Frontal cortex (tissue), 4 donors: ENCODE results near the gene ZNF213. TPM values are rescaled to one million over a fixed set of nuclear protein-coding genes. Genes with fewer than 3 reads are reported as not detected.
A peak's percentile ranks its signal among the peaks of the same experiment; 100 is the strongest.
"Not testable (repeated sequence)": the region's sequence is repeated elsewhere in the genome, so short reads cannot be mapped to it uniquely, and the experiment has no call there.

Source experiments
- DNase-seq, 2 donors: peaks; one replicate each; pipeline ENCODE4 v3.0.0; 2012; ENCODE audit warnings: low spot score in 2 of 2
- FAIRE-seq: peaks from 2 replicates; lab custom pipeline; 2012; peaks lifted over from hg19 to GRCh38; lab: Jason Lieb, UNC
- total RNA-seq: library from RNA; depleted of rRNA; stranded (reverse); fragments of >200 nt; gene quantifications from one replicate; pipeline ENCODE4 v1.2.3, GENCODE V29; 2014
- donor health status: control.
- donor health status: control.
- donor health status: control.

ZNF213 gene
- total RNA-seq, 1 donor from 2014 or later: 6.9 TPM

DNA sequence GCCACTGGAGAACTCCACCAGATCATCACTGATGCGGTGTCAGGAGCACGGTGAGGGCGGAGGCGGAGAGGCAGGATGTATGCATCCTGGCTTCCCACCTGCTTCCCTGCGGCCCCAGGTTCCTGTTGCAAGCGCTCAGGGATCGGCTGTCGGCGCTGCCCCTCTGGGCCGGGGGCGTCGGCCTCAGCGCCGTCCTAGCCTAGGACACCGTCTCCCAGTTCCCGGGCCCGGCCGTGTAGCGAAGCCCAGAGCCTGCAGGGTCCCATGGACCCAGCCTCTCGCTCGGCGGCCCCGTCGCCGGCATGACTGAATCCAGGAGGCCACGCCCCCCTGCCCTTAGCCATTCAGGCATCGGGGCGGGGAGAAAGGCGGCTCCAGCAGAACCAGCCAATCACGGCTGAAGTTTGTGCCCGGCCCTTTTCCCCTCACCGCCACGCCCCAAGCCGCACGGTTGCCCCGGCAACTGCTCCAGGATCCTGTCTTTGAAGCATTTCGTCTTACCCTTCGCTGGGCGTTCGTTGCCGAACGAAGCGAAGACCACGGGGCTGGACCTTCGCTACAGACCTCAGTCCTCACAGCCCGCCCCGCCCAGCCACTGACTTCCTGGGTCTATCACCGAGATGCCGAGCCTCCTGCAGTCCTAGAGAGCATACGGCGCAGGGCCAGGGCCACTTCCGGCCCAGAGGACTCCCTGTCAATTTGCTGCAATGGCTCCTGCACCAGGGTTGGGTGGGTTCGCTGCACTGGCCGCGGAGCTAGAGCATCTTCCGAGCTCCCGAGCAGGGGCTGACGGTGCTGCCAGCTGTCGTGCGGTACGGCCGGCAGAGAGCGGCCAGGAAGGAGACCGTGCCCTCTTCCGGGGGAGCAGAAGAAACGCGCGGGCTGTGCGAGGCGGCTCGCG lies 10.6 kb upstream of the ZNF213 start:
- peak; percentile 63 for FAIRE-seq
- DNase-seq: peak; percentile 91 to 96

DNA sequence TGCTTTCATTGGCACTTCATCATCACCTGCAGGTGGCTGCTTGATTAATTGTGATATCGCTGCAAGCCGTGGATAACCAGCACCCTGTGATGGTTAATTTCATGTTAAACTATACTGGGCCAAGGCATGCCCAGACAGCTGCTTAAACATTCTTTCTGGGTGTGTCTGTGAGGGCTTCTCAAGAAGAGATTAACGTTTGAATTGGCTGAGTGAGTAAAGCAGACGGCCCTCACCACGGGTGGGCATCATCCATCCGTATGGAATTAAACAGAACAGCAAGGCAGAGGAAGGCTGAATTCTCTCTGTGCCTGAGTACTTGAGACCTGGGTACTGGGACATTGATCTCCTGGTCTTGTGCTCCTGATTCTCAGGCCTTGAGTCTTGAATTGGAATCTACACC lies 7.1 kb upstream of the ZNF213 start:
- DNase-seq (no peak), FAIRE-seq (no peak)

DNA sequence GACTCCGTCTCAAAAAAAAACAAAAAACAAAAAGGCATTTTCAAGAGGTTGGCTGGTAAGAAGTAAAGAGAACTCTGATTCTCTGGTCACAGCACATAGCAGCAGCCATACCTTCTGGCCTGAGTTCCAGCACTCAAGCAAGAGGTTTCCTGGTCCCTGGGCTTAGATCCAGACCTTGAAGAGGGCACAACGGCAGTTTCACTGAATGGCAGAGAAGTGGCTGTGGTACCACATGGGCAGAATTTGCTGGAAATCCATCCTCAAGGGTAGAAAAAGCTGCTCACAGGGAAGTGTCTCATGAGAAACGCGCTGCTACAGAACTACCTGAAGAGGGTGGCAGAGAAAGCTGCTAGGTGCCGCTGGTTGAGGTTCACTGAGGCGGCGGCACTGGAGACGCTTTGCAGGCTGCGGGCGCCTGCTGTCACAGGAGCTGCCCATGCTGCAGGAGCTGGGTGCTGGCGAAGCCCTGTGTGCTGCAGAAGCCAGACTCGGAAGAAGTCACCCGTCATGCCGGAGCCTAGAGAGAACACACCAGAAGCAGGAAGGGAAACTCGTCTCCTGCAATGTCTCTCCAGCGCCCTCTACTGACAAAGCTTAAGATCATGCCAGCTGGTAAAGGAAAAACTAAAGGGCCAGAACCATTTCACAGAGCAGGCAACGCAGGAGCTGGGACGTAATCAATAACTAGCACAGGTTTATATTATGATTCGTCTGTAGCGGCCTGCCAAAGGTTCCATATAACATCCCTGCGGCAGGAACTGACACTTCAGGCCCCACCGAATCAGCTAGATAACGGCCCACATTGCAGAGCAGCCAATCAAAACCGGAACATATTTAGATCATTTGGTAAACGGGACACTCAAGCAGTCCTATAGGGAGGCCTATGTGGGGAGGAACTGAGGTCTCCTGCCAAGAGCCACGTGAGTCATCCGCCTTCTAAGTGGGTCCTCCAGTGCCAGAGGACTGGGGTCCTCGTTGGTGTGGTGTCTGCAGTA lies 5.4 kb upstream of the ZNF213 start:
- no peak for DNase-seq
- no peak for FAIRE-seq

DNA sequence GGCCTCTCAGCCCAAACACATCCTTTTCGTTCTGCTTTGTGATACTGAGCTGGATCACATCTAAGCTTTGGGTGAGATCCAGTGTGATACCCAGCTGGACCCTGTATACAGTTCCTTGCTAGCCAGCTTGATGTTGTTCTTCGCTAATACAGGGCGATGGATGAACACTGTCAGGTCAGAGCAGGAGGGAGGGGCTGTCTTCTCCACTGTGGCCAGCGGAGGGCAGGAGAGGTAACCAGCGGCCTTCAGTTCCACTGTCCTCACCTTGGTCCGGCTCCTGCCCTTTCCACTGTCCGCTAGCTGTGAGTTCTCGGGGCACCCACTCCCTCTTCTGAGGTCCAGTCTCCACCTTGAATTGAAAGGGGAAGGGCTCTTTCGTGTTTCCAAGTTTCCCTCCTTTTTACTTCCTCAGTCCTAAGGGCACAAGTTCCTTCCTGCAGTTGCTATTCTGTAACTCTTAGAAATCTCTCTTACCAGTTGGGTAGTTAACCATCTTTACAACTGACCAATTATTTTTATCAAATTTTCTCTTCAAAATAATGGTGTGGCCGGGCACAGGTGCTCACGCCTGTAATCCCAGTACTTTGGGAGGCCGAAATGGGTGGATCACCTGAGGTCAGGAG lies 3.0 kb upstream of the ZNF213 start:
- DNase-seq (no peak), FAIRE-seq (no peak)

DNA sequence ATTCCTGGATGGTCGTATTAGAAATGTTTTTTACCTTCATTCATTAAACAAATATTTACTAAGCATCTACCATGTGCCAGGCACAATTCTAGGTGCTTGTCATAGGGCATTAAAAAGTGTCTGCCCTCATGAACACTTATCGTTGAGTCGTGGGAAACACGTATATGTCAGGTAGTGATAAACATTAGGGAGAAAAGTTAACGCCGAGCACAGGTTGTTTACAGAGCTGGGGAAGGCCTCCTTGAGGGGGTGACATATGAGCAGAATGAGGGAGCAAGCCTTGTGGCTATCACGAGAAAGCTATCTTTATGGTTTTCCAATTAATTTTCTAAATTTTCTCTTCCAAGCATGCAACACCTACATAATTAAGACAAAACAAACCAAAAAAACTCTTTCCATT lies 985 bp upstream of the ZNF213 start:
- FAIRE-seq: no peak
- no peak for DNase-seq

DNA sequence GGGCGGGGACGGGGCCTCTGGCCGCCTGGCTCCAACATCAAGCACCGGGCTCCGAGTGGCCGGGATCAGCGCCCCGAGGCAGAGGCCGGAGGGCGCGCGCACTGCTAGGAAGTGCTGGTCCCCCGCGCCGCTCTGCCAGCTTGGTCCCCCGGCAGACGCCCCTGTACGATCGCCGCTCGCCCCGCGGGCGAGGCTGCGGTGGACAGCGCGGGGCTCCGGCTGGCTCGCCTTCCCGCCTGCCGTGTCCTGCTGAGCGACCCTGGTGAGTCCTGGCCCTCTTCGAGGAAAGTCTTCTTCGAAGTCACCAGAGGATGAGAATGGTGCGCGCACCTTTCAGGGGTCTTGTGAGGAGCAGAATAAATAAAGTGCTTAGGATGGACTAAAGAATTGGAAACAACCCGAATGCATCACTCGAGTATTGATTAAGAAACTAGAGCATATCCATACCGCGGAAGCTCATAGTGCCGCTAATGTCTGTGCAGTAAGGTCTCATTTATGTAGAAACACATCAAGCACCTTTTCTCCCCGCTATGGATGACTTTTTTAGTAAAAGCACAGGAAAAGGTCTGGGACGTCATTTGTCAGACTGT lies 392 bp downstream of the ZNF213 start:
- FAIRE-seq (no peak), DNase-seq (no peak)

DNA sequence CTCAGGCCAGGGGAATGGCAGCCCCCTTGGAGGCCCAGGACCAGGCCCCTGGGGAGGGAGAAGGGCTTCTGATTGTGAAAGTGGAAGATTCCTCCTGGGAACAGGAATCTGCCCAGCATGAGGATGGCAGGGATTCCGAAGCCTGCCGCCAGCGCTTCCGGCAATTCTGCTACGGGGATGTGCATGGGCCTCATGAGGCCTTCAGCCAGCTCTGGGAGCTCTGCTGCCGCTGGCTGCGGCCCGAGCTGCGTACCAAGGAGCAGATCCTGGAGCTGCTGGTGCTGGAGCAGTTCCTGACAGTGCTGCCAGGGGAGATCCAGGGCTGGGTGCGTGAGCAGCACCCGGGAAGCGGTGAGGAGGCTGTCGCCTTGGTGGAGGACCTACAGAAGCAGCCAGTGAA lies 2.4 kb downstream of the ZNF213 start:
- FAIRE-seq (no peak), DNase-seq (no peak)

DNA sequence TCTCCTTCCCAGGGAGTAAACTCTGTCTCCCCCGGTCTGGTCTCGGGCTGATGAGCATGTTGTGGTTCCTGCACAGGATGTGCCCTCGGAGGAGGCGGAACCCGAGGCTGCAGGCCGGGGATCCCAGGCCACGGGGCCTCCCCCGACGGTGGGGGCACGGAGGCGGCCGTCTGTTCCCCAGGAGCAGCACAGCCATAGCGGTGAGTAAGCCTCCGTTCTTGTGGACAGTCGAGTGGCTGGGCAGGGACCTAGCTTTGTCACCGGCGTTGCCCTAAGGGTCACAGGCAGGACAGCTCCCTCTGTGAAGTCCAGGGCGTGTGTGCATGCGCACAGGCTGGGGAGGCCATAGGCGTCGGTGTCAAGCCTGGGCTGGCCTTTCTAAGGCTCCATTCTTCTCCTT lies 3.5 kb downstream of the ZNF213 start:
- FAIRE-seq (no peak), DNase-seq (no peak)

DNA sequence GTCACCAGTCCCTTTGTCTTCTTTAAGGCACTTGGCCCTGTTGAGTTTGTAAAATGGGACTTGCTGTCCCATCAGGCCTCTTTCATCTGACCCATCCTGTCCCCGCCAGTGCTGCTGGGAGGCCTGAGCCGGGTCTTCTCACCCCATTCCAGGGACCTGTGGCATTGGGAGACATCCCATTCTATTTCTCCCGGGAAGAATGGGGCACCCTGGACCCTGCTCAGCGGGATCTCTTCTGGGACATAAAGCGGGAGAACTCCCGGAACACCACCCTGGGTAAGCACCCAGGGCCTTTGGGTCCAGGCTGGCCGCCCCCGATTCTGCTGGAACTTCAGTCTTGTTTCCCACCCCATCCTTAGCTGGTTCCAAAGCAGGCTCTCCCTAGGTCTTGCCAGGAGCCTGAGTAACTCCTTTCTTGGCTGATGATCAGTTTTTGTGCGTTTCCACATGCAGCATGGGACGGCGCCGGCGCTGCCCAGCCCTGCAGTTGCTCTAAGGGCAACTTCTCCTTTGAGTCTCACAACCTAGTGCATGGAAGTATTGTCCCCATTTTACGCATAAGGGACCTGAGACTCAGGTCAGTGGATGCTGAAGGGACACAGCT lies 4.1 kb downstream of the ZNF213 start:
- FAIRE-seq: no peak
- no peak for DNase-seq

DNA sequence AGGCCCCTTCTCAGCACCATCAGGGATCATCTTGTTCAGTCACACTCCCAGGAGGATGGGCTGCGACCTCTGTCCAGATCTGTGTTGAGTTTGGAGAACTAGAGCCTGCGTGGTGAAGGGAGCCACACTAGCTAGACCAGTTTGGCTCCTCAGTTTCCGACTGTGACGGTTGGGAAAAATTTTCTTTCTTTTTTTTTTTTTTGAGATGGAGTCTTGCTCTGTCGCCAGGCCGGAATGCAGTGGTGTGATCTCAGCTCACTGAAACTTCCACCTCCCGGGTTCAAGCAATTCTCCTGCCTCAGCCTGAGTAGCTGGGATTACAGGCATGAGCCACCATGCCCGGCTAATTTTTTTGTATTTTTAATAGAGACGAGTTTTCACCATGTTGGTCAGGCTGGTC lies 4.7 kb downstream of the ZNF213 start:
- FAIRE-seq, DNase-seq: not testable (repeated sequence)

DNA sequence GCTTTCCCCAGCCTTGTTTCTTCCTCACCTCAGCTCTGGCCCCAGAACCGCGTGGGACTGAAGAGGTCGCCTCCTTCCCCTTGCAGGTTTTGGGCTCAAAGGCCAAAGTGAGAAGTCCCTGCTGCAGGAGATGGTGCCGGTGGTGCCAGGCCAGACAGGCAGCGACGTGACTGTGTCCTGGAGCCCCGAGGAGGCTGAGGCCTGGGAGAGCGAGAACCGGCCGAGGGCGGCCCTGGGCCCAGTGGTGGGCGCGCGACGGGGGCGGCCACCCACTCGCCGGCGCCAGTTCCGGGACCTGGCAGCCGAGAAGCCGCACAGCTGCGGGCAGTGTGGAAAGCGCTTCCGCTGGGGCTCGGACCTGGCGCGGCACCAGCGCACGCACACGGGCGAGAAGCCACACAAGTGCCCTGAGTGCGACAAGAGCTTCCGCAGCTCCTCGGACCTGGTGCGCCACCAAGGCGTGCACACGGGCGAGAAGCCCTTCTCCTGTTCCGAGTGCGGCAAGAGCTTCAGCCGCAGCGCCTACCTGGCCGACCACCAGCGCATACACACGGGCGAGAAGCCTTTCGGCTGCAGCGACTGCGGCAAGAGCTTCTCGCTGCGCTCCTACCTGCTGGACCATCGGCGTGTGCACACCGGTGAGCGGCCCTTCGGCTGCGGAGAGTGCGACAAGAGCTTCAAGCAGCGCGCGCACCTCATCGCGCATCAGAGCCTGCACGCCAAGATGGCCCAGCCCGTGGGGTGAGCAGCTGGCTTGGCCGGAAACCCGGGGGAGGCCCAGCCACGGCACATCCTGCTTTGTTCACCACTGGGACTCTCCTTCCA lies 6.0 kb downstream of the ZNF213 start:
- DNase-seq: no peak
- FAIRE-seq: no peak

DNA sequence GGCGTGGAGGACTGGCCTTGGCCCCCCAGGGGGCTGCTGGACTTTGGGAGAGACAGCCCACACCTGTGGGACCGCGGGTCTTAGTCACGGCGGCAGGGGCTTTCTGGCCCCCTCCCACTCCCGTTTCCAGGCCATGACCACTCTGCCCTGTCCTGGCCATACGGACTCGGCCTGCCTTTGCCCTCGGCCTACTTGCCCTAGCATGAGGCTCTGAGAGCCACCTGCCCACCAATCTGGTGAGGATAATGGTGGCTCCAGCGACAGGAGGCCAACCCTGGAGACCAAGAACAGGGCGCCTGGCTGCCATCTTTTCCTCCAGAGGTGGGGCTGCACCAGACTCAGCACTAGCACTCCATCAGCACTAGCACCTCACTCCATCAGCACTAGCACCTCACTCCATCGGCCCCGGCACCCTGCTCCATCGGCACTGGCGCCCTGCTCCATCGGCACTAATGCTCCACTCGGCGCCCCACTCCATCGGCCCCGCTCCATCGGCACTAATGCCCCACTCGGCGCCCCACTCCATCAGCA lies 7.0 kb downstream of the ZNF213 start:
- no peak for FAIRE-seq
- DNase-seq: no peak

DNA sequence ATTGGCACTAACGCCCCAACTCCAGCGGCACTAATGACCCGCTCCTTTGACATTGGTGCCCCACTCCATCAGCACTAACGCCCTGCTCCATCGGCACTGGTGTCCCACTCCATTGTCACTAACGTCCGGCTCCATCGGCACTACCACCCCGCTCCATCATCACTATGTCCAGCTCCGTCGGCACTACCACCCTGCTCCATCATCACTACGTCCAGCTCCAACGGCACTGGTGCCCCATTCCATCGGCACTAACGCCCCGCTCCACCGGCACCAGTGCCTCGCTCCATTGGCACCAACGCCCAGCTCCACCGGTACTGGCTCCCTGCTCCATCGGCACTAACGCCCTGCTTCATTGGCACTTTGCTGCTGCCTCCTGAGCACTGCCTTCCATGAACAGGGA lies 7.5 kb downstream of the ZNF213 start:
- DNase-seq (no peak), FAIRE-seq (no peak)

DNA sequence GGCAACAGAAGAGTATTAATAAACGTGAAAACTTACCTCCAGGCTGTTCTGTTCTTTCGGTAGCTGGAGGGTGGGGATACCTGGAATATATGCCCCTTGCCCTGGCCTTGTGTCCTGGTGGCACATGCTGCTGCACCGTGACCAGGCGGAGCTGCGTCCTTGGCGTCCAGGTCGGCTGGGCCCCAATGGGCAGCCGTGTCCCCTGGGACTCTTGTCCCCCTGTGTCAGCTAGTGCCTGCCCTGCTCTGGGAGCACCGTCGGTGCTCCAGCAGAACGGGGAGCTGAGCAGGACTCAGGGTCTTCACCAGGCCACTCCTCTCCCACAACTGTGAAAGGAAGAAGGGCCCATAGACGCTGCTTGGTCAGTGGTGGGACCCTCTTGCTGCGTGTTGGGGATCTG lies 7.9 kb downstream of the ZNF213 start:
- FAIRE-seq (no peak), DNase-seq (no peak)

DNA sequence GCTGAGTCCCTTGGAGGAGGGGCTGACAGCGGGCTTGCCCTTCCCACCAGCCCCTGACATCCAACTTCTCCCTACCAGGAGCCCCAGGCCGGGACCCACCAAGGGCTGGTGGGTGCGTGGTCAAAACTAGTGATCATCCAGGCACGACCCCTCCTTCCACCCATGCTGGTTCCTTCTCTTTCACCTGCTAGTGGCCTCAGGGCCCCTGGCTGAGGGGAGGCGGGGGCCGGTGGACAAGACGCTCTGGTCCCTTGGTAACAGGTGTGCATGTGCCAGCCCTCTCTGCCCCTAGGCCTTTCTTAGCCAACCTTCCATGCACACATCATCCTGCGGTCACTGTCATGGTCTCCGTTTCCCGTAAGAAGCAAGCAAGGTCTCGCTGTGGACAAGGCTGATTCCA lies 8.4 kb downstream of the ZNF213 start:
- FAIRE-seq (no peak), DNase-seq (no peak)

DNA sequence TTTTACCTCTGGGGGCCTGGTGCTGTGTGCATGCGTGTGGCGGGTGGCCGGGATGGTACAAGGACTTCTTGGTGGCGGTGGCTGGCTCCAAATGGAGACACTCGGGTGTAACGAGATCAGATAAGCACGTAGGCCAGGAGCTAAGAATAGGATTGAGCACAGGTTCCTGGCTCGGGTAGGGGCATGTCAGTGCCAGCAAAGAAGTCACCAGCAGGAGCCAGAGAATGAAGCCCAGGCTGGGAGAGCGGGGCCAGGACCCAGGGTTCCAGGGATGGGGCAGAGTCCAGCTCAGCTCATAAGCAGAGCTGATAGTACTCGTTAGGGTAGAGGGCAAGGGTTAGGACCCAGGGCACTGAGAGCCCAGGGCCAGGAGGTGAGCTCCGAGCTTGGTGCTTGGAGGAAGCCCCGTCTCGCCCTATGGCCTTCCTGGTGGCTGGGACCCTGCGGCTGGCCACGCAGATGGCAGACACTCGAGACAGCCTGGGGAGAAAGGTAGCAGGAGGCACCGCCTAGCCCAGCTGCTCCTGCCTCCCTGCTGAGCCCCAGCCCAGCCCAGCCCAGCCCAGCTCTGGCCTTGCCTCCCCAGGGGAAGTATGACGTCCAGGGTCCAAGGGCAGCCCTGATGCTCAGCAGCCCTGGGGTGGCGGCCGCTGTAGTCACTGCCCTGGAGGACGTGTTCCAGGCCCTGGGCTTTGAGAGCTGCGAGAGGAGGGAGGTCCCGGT lies 8.9 kb downstream of the ZNF213 start:
- no peak for FAIRE-seq
- no peak for DNase-seq

DNA sequence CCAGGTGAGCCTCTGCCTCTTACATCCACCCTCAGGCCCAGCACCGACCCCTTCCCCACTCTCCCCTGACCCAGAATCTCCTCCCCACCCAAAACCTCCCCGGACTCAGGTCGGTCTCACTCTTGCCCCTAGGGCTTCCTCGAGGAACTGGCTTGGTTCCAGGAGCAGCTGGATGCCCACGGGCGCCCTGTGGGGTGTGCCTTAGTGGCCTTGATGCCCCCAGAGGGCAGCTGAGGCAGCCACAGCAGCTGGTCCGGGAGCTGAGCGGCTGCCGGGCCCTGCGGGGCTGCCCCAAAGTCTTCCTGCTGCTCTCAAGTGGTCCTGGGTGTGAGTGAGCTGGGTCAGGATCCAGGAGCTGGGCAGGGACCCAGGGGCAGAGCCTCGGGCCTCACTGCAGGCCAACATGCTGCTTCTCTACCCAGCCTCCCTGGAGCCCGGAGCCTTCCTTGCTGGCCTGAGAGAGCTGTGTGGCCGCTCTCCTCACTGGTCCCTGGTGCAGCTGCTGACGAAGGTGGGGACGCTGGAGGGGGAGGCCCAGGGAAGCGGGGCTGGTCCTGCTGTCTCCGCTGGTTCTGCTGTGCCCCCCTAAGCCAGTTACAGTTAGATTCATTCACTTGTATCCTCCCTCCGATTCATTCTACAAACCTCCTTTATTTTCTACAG lies 9.6 kb downstream of the ZNF213 start:
- no peak for FAIRE-seq
- DNase-seq: no peak
